Chondrocyte (in vitro differentiated cells): Measurements from ENCODE around the gene FAM131A. TPM values are rescaled to one million over a fixed set of nuclear protein-coding genes. Genes with fewer than 3 reads are reported as not detected.

Source experiments
- DNase-seq: peaks from one replicate; pipeline ENCODE4 v3.0.0; 2021; ENCODE audit warnings: mixed read lengths, low spot score
- H3K27ac Mint-ChIP-seq: one replicate; pipeline ENCODE4 v1.8.0; 2021; ENCODE audit warnings: mild to moderate bottlenecking, moderate library complexity, mixed read lengths; ENCODE audit not compliant: unreplicated experiment
- H3K27me3 Mint-ChIP-seq: 2 replicates; pipeline ENCODE4 v1.8.0; 2021; ENCODE audit warnings: low read depth, mixed read lengths
- H3K36me3 Mint-ChIP-seq: 2 replicates; pipeline ENCODE4 v1.8.0; 2021; ENCODE audit warnings: low read depth, mixed read lengths
- H3K4me1 Mint-ChIP-seq: 2 replicates; pipeline ENCODE4 v1.8.0; 2021; ENCODE audit warnings: low read depth, mild to moderate bottlenecking, mixed read lengths
- H3K4me3 Mint-ChIP-seq: one replicate; pipeline ENCODE4 v1.8.0; 2021; ENCODE audit warnings: mild to moderate bottlenecking, moderate library complexity, mixed read lengths; ENCODE audit not compliant: unreplicated experiment
- H3K9me3 Mint-ChIP-seq: 2 replicates; pipeline ENCODE4 v1.8.0; 2021; ENCODE audit warnings: low read depth, mixed read lengths
- CTCF ChIP-seq: fragments of 200-600 bp; sonication (generic); IDR thresholded peaks from 2 replicates; pipeline ENCODE4 v1.5.0; 2021; ENCODE audit warnings: antibody characterized with exemption, mild to moderate bottlenecking, moderate library complexity
- total RNA-seq: library from RNA; stranded (reverse); gene quantifications from 3 replicates; pipeline ENCODE4 v1.2.1, GENCODE V29; 2021

FAM131A gene
- total RNA-seq, 1 donor from 2014 or later = 13.4 TPM

GRCh38 chr3:184347321-184348056 is 10.1 kb downstream of the FAM131A start:
- Mint-ChIP-seq H3K27me3 (no peaks in the 10 kb centered on the region), H3K9me3 (no peaks in the 10 kb centered on the region), H3K27ac (no peak overlapping the region), H3K4me3 (no peak overlapping the region), H3K4me1 (peaks cover 26% of the 10 kb centered on the region), H3K36me3 (peaks cover 14% of the 10 kb centered on the region)
- no peak for DNase-seq
- TF ChIP-seq CTCF = no peak

GRCh38 chr3:184348057-184348382 is 10.6 kb downstream of the FAM131A start:
- H3K27me3 Mint-ChIP-seq = no peaks in the 10 kb centered on the region
- no peak for DNase-seq
- no peak overlapping the region for H3K4me3 Mint-ChIP-seq
- peaks cover 11% of the 10 kb centered on the region for H3K36me3 Mint-ChIP-seq
- no peak overlapping the region for H3K27ac Mint-ChIP-seq
- H3K9me3 Mint-ChIP-seq = no peaks in the 10 kb centered on the region
- TF ChIP-seq CTCF = no peak
- H3K4me1 Mint-ChIP-seq = peaks cover 22% of the 10 kb centered on the region

- H3K27ac Mint-ChIP-seq = no peak overlapping the region
- no peaks in the 10 kb centered on the region for H3K9me3 Mint-ChIP-seq
- H3K4me1 Mint-ChIP-seq = peaks cover 15% of the 10 kb centered on the region
- no peaks in the 10 kb centered on the region for H3K27me3 Mint-ChIP-seq
- no peak for TF ChIP-seq CTCF
- peak; percentile 50 for DNase-seq
- H3K36me3 Mint-ChIP-seq = peaks cover 11% of the 10 kb centered on the region
- no peak overlapping the region for H3K4me3 Mint-ChIP-seq
Observed at GRCh38 chr3:184349563-184350470, 12.4 kb downstream of the FAM131A start.

- no peak for TF ChIP-seq CTCF
- H3K27ac Mint-ChIP-seq = no peak overlapping the region
- H3K4me1 Mint-ChIP-seq = peaks cover 10% of the 10 kb centered on the region
- H3K36me3 Mint-ChIP-seq = peaks cover 12% of the 10 kb centered on the region
- H3K4me3 Mint-ChIP-seq = no peak overlapping the region
- DNase-seq = no peak
- H3K27me3 Mint-ChIP-seq = no peaks in the 10 kb centered on the region
- H3K9me3 Mint-ChIP-seq = no peaks in the 10 kb centered on the region
Observed at GRCh38 chr3:184350618-184351017, 13.2 kb downstream of the FAM131A start.

- Mint-ChIP-seq H3K9me3 (no peaks in the 10 kb centered on the region), H3K36me3 (peaks cover 9% of the 10 kb centered on the region), H3K4me3 (no peak overlapping the region), H3K27me3 (no peaks in the 10 kb centered on the region), H3K27ac (no peak overlapping the region), H3K4me1 (peaks cover 6% of the 10 kb centered on the region)
- no peak for TF ChIP-seq CTCF
- no peak for DNase-seq
Observed at GRCh38 chr3:184351511-184352148, 14.2 kb downstream of the FAM131A start.
